Posterior vena cava (tissue), 2 donors: ENCODE results near the gene TOMM20L. TPM values are rescaled to one million over a fixed set of nuclear protein-coding genes. Genes with fewer than 3 reads are reported as not detected.
A peak's percentile ranks its signal among the peaks of the same experiment; 100 is the strongest.
"Not testable (repeated sequence)": the region's sequence is repeated elsewhere in the genome, so short reads cannot be mapped to it uniquely, and the experiment has no call there.

Experiments used
- DNase-seq: peaks from one replicate; pipeline ENCODE4 v3.0.0-alpha.2; 2020; ENCODE audit warnings: low spot score
- intact Hi-C, 2 donors: fragments of 100-400 bp; cut with DNase I; formaldehyde crosslinking; loops; one replicate each; pipeline versions ENCODE4 v1.14.1 to v1.14.2; 2022 to 2023
- long read RNA-seq, 2 donors: library from polyadenylated mRNA; unstranded; transcript quantifications; one replicate each; pipeline ENCODE4 v2.0.0, GENCODE V29; 2020 to 2021
- total RNA-seq, 2 donors: library from RNA; stranded (reverse); fragmentation: NEBNext Ultra II Directional; extraction: Animal tissue kit (Norgen Biotek cat#: 25700); gene quantifications; one replicate each; pipeline ENCODE4 v1.2.1, GENCODE V29; 2021
- donor health status: DM: yes; HTN: yes; CAD: no.
- donor health status: DM: yes; HTN: yes; CAD: no.

Gene TOMM20L
- not detected for total RNA-seq
- long read RNA-seq, donor 1: 0 reads
- long read RNA-seq, donor 2: 0 reads

DNA sequence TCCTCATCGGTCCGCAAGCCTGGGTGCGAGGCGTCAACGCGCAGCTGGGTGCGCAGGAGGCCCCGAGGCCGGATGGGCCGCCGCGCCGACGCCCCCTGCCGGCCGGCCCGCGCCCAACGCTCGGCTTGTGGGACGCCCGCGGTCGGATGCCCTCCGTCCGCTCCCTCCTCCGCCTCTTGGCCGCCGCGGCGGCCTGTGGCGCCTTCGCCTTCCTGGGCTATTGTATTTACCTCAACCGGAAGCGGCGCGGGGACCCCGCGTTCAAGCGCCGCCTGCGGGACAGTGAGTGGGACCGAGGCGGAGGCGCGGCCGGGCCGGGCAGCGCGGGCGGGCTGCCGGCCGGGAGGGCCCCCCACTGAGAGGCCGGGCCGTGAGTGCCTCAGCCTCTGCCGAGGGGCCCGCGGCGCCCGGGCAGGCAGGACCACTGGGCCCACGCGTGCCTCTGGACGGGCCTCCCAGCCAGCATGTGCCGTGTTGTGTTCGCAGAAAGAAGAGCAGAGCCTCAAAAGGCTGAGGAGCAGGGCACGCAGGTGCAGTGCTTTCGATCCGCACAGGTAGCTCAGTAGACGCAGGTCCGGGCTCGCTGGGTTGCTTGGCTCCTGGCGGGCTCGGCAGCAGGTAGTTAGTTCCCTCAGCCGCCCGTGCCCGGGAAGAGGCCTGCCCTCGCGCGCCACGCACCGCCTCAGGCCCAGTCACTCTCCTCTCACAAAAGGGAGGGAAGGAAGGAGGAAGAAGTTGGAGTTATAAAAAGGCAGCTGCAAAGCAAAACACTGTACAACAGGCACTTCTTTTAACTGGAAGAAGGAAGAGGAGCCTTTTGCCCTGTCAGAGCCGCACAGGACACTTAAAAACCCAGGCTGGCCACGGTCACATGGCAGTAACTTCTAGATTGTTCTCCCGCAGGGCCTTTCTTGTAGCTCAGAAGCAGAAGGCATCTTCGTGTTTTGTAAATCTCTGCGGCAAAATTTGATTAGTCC, at the start of gene TOMM20L:
TOMM20L (plus strand) TSS at position 119 of the 977 bp plus-strand sequence; CDS start at position 147, 28 bp downstream.
- intact Hi-C loops: no loop called here
- peak; percentile 92 for DNase-seq

DNA sequence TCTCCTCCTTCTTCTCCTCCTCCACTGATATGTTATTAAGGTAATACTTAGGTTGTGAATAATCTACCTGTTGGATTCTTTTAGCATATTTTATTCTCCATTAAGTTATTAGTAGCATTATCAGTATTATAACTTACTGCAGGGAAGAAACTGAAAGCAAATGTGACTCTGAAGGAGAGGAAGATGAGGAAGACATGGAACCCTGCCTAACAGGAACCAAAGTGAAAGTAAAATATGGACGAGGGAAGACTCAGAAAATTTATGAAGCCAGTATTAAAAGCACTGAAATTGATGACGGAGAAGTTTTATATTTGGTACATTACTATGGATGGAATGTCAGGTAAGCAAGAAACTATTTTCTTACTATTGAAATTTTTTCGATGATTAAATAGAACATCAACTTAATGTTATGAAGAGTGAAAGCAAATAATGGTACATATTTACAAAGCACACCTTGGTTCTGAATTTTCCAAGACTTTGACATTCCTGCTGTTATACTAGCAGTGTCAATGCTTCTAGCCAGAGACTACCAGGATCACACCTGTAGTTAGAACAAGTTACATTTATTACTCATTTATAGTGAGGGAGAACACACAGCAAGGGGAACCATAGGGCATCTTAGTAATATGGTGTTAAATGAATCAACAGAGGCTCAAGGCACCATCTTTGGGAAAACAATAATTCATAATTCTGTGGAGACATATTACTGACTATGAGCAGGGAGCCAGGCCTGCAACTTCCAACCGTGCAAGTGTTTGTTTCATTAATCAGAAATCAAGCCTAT, 42.0 kb upstream of the TOMM20L start:
- no peak for DNase-seq
- intact Hi-C loops: no loop called here

DNA sequence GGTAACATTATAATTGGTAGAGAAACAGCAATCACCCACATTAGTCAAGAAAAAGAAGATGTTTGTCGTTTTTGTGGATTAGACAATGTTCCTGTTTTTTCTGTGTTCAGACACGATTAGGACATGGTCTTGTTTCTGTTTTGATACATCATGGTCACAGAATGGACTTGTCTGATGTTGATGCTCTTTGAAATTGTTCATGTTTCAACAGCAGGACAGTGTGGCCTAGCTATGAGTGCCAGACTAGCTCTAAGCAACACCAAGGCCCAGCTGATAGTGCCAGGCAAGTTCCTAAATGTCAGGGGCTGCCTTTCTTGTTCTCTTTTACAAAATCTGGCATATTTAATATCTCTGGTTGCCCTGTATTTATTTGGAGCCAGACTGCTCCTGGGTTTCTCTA, 40.9 kb upstream of the TOMM20L start:
- DNase-seq: no peak
- intact Hi-C loops: no loop called here

DNA sequence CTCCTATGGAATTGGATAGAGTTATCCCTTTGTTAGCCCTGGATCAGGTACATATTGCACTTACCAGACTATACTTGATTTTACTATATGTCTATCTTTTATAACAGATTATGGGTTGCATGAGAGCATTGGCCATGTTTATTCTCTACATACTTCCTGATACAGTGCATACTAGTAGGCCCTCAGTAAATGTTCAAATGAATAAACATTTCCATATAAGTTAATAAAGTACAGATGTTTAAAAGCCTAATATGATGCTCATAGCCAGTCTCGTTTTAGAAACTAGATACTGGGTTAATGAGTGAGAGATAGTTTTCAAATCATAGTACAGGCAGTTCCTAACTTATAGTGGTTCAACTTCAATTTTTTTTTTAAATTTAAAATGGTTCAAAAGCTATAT, 39.5 kb upstream of the TOMM20L start:
- DNase-seq: no peak
- intact Hi-C loops: no loop called here

DNA sequence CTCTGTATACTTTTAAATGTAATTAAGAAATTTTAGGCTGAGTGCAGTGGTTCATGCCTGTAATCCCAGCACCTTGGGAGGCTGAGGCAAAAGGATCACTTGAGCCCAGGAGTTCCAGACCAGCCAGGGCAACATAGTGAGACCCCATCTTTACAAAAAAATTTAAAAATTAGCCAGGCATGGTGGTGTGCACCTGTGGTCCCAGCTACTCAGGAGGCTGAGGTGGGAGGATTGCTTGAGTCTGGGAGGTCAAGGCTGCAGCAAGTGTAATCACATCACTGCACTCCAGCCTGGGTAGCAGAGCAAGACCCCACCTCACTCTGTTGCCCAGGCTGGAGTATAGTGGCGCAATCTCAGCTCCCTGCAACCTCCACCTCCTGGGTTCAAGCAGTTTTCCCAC, 33.5 kb upstream of the TOMM20L start:
- intact Hi-C loops: not testable (repeated sequence)

DNA sequence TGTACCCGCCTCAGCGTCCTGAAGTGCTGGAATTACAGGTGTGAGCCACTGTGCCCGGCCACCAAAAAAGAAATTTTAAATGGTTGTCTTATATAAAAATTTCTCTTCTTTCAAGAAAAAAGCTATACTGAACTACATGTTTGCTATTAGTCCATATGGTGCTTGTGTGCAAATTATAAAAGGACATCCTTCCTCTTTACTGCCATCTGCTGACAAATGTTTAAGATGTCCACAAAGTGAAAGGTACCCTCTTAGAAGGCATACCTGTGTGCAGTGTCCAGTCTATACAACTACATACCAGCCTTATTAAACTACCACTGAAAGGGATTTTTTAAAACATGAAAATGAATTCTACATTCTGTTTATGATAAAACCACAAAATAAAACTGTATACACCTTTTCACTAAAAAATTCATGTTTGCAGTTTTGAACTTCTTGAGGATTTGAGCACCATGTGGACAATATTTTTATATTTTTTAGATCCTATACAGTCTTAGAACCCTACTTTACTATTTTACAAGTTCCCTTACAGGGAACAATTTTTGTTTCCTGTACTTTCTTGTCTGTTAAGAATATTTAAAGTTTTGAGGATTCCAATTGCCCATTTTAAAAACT, 32.8 kb upstream of the TOMM20L start:
- intact Hi-C loops: no loop called here
- no peak for DNase-seq

More for the DNA sequence above, 33.5 kb upstream of the TOMM20L start:
- not testable (repeated sequence) for DNase-seq

DNA sequence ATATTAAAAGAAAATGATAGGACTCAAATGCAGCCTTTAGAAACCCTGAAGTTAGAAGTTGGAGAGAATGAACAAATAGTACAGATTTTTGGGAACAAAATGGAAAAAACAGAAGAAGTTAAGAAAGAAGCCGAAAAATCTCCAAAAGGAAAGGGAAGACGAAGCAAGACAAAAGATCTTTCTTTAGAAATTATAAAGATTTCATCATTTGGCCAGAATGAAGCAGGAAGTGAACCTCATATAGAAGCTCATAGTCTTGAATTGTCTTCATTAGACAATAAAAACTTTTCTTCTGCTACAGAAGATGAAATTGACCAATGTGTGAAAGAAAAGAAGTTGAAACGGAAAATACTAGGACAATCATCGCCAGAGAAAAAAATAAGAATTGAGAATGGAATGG, 31.4 kb upstream of the TOMM20L start:
- intact Hi-C loops: no loop called here
- no peak for DNase-seq

DNA sequence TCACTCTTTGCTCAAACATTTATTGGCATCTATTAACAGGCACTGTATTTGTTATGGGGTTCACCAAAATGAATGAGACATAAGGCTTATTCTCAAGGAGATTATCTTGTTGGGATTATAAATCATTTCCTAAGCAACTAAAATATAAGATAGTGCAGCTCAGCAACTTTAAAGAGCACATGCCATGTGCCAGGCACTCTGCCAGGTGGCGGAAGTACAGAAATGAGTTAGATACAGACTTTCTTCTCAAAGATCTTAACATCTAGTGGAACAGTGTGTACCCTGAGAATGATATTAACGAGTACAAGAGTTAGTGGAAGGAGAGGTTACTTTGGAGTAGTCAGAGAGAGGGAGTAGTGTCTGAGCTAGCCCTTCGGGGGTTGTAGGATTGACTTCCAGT, 28.4 kb upstream of the TOMM20L start:
- DNase-seq: no peak
- intact Hi-C loops: no loop called here

DNA sequence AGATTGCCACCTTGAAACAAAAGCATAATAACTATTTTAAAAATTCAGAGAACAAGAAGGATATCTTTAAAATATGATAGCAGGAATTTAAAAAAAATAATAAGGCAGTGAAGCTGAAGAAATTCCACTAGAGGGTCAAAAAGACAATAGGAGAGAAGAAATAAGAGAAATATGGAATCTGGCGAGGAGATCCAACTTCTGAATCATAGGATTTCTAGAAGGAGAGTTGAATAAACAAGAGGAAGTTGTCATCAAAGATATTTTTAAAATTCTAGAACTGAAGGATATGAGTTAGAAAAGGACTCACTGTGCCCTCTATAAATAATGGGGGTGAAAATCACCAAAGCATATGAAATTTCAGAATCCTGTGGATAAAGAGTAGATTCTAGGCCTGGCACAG, 26.8 kb upstream of the TOMM20L start:
- intact Hi-C loops: no loop called here
- no peak for DNase-seq

DNA sequence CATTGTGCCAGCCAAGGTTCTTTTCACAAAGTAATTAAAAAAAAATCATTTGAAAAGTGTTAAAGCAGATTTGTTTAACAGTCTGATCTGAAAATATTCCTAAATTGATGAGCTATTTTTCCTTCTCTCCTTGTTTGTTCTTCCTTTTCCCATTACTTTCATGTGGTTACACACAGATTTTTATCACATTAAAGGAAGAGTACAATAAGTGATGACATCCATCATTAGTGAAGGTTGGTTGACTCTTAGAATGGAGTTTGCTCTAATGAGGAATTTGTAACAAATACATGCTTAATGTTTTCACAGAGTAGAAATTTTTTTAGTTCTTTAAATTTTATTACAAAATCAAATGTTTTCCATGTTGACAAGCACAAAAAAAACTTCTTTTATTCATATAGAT, 18.9 kb upstream of the TOMM20L start:
- intact Hi-C loops: no loop called here
- DNase-seq: no peak

DNA sequence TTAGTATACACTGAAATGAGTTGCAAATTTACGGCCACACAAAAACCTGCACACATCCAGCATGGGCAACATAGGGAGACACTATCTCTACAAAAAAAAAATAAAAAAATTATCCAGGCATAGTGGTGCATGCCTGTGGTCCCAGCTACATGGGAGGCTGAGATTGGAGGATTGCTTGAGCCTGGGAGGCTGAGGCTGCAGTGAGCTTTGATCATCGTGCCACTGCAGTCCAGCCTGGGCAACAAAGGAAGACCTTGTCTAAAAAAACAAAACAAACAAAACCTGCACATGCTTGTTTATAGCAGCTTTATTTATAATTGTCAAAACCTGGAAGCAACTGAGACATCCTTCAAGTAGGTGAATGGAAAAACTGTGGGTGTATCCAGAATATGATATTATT, 4.9 kb upstream of the TOMM20L start:
- no peak for DNase-seq
- intact Hi-C loops: no loop called here

DNA sequence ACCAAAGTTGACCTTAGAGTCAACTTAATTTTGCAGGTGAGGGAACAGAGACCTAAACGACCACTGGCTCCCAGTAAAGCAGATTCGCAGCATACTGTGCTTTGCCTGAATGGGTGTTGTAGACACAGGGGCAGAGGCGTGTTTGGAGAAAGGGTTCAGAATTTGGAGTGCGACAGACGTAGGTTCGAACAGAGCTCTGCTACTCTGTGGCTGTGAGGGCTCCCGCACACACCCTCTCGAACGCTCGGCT, 243 bp upstream of the TOMM20L start:
- intact Hi-C loops: no loop called here
- no peak for DNase-seq

DNA sequence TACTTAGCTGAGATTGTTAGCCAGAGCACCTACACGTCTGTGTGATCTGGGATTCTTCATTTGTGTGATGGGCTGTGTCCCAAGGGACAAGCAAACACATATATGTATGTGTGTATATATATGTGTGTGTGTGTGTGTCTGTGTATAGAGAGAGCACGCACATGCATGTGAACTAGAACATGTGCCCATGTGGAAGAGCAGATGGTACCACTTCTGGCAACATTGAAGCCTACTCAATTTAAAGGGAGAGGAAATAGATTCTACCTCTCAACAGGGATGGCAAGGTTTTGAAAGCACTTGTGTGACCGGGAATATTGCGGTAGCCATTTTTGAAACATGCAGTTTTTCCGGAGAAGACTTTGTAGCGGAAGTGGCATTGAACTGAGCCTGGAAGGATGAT, 1.4 kb downstream of the TOMM20L start:
- DNase-seq: no peak
- intact Hi-C loops: no loop called here

DNA sequence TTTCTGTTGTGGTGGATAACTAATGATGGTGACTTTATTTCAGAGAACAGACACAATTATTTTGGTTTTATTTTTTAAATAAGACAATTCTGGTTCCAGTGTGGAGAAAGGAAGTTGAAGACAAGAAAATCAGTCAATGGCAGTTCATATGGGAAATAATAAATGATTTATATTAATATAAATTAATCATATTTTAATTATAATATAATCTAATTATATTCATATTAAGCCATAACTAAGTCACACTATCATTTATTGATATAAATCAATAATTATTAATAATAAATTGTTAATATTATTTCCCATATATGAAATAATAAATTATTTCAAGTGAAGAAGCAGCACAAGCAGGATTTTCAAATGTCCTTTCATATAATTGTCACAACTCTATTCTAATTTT, 2.8 kb downstream of the TOMM20L start:
- intact Hi-C loops: no loop called here
- DNase-seq: no peak

DNA sequence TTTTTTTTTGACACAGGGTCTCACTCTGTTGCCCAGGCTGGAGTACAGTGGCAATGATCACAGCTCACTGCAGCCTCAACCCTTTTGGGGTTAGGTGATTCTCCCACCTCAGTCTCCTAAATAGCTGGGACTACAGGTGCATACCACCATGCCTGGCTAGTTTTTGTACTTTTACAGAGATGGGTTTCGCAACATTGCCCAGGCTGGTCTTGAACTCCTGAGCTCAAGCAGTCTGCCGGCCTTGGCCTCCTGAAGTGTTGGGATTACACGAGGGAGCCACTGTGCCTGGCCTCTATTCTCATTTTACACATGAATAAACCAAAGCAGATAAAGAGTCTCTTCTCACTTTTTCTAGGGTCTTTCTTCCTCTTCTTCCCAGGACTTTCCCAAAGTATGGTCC, 3.2 kb downstream of the TOMM20L start:
- DNase-seq: no peak
- intact Hi-C loops: no loop called here

DNA sequence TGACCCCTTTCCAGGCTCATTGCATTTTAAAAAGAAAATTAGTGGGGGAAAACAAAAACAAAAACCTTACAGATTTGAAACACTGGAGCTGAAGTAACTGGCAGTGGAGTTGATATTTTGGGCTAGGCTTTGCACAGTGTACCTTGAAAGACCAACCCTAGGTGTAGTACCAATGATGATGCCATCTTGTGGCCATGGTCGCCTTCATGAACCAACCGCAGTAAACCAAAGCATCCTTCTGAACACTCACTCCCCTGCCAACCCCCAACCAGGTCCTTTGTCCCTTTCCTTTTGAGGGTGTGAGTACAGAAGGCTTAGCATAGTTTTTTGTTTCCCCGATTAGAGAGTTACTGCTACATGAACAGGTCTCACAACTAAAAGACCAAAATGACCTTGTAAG, 5.9 kb downstream of the TOMM20L start:
- DNase-seq: no peak
- intact Hi-C loops: no loop called here

DNA sequence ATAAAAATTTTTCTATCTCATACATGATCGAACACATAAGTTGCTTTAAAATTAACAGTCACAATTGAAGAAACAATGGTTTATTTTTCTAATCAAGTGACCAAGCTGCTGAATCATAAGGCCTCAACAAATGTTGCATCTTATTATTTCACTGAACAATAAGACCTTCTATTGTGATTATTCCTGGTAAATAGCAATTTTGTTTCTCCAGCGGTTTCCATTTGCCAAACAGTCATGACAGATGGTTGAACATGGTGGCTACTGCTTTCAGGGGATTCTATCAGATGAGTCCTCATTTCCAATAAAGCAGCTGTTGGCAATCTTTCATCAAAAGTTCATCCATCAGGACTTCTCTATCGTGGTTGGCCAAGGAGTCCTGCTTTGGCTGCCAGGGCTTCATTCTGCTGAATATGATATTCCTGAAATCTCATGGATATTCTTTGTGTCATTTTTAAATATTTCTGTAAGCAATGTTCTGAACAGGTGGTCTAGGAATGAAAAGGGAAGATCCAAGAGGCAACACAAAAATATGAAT, 13.0 kb downstream of the TOMM20L start:
- intact Hi-C loops: no loop called here
- DNase-seq: no peak

DNA sequence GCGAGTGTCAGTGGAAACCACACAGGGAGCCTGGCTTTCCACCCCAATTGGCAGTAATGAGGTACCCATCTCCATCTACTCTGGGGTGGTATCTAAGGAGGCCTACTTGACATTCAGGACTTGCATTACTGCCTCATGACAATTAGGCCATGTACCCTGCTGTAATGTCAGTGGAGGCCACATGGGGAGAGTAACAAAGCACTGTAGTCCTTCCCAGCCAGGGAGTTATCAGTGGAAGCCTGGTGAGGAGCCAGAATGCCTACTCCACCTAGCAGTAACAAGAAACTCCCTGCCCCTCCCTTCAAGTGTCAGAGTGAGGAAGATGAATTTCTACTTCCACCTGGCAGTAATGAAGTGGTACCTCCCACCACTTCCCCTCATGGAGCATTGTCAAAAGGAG, 19.1 kb downstream of the TOMM20L start:
- intact Hi-C loops: no loop called here
- DNase-seq: no peak

DNA sequence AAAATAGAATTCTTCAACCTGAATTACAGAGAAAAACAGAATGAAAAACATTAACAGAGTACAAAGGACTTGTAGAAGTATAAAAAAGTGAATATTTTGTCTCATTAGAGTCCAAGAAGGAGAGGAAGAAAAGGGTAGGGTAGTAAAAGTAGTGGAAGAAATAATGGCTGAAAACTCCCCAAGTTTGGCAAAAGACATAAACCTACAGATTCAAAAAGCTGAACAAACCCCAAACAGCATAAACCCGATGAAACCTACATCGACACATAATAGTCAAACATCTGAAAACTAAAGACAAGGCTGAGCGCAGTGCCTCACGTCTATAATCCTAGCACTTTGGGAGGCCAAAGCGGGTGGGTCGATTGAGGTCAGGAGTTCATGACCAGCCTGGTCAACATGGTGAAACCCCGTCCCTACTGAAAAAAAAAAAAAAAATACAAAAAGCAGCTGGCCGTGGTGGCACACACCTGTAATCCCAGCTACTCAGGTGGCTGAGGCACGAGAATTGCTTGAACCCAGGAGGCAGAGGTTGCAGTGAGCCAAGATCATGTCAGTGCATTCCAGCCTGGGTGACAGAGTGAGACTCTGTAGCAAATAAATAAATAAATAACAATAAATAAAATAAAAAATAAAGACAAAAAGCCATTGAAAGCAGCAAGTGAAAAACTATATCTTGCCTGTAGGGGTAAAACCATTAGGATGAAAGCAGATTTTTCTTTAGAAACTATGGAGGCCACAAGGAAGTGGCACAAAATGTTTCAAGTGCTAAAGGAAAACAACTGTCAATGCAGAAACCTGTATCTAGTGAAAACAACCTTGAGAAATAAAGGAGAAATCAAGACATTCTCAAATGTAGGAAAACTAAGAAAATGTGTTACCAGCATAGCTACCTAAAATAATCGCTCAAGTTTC, 20.2 kb downstream of the TOMM20L start:
- intact Hi-C loops: no loop called here
- no peak for DNase-seq
